Retinal pigment epithelial cell (primary cell): ENCODE data around the gene SLC35B3.
A peak's percentile ranks its signal among the peaks of the same experiment; 100 is the strongest.
"Not testable (repeated sequence)": the region's sequence is repeated elsewhere in the genome, so short reads cannot be mapped to it uniquely, and the experiment has no call there.

Source experiments
- DNase-seq: peaks from one replicate; pipeline ENCODE4 v3.0.0-alpha.2; 2010; ENCODE audit warnings: low read depth
- H3K4me3 ChIP-seq: 2 replicates; pipeline ENCODE4 v1.5.1; 2011; ENCODE audit warnings: mild to moderate bottlenecking, low read length, control low read depth, moderate library complexity
- TF ChIP-seq, protein P1 (sequence below): conservative IDR thresholded peaks from 2 replicates; pipeline ENCODE4 v1.5.1; 2011; ENCODE audit warnings: low read depth, low read length, control low read depth, inconsistent platforms

Gene SLC35B3

GRCh38 chr6:8437813-8438212, 2.5 kb upstream of the SLC35B3 start:
- DNase-seq: no peak
- H3K4me3 ChIP-seq: no peak overlapping the region
- TF ChIP-seq, protein P1, sequence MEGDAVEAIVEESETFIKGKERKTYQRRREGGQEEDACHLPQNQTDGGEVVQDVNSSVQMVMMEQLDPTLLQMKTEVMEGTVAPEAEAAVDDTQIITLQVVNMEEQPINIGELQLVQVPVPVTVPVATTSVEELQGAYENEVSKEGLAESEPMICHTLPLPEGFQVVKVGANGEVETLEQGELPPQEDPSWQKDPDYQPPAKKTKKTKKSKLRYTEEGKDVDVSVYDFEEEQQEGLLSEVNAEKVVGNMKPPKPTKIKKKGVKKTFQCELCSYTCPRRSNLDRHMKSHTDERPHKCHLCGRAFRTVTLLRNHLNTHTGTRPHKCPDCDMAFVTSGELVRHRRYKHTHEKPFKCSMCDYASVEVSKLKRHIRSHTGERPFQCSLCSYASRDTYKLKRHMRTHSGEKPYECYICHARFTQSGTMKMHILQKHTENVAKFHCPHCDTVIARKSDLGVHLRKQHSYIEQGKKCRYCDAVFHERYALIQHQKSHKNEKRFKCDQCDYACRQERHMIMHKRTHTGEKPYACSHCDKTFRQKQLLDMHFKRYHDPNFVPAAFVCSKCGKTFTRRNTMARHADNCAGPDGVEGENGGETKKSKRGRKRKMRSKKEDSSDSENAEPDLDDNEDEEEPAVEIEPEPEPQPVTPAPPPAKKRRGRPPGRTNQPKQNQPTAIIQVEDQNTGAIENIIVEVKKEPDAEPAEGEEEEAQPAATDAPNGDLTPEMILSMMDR: no peak

DNA sequence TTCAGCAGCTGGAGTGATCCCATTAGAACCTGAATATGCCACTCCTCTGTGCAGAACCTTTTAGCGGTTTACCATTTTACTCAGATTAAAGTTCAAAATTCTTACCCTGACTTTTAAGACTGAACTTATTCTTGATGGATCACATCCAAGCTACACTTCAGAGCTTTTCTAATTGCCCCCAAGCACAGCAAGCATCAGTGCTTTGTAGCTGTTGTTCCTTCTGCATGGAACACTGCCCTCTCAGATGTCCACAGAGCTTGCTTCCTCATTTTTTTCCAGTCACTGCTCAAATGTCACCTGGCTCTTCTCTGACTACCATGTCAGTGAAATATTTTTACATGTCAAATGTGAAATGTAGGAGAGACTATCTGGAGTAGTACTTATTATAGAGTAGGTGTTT, 1.6 kb upstream of the SLC35B3 start:
- no peak for DNase-seq
- TF ChIP-seq, protein P1: no peak
- no peak overlapping the region for H3K4me3 ChIP-seq

- H3K4me3 ChIP-seq: peak overlapping the region; percentile 79
- TF ChIP-seq, protein P1: no peak
- no peak for DNase-seq
Measured at GRCh38 chr6:8435845-8436168, 462 bp upstream of the SLC35B3 start.

DNA sequence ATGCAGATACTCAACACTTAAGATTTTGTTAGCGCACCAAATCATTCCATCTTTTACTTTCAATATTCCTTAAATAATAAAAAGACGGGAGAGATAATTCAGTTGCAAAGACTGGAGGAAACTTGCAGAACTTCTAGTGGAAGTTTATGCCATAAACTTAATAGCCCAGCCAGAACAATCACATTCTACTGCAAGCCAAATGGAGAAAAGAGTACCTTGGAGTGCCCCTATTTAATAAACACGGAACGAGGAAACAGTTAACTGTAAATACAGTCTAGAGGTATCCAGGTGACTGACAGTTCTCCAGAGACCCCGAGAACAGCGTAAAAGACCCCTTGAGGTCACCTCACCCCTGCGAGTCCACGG, 635 bp downstream of the SLC35B3 start:
- H3K4me3 ChIP-seq: peak overlapping the region; percentile 79
- DNase-seq: no peak
- TF ChIP-seq, protein P1: no peak

- TF ChIP-seq, protein P1: no peak
- H3K4me3 ChIP-seq: no peak overlapping the region
- DNase-seq: no peak
Measured at GRCh38 chr6:8432614-8433013, 2.7 kb downstream of the SLC35B3 start.

GRCh38 chr6:8429821-8430220, 5.5 kb downstream of the SLC35B3 start:
- TF ChIP-seq, protein P1: no peak
- no peak overlapping the region for H3K4me3 ChIP-seq
- no peak for DNase-seq

GRCh38 chr6:8426544-8426943, 8.8 kb downstream of the SLC35B3 start:
- not testable (repeated sequence) for DNase-seq, H3K4me3 ChIP-seq

- TF ChIP-seq, protein P1: no peak
- no peak for DNase-seq
- no peak overlapping the region for H3K4me3 ChIP-seq
Measured at GRCh38 chr6:8420031-8420588, 15.2 kb downstream of the SLC35B3 start.
